Astrocyte of the spinal cord (primary cell): ENCODE data around the gene MYOT.
"Not testable (repeated sequence)": the region's sequence is repeated elsewhere in the genome, so short reads cannot be mapped to it uniquely, and the experiment has no call there.

ENCODE experiments used
- DNase-seq: peaks from one replicate; pipeline ENCODE4 v3.0.0; 2011; ENCODE audit warnings: low read depth, low spot score
- H3K4me3 ChIP-seq: 2 replicates; pipeline ENCODE4 v1.5.1; 2011; ENCODE audit warnings: low read depth, mild to moderate bottlenecking, low read length, moderate library complexity
- CTCF ChIP-seq: IDR thresholded peaks from 2 replicates; pipeline ENCODE4 v1.5.1; 2012; ENCODE audit warnings: low read depth, mild to moderate bottlenecking, low read length, inconsistent platforms
- in situ Hi-C: cut with HindIII; loops from 2 replicates; pipeline ENCODE4 v1.10.0; 2017; ENCODE audit warnings: low sequenced_read_pairs

The MYOT gene

GRCh38 chr5:137845472-137845871 lies 22.2 kb upstream of the MYOT start:
- DNase-seq = no peak
- in situ Hi-C loops = no loop called here
- no peak for TF ChIP-seq CTCF
- H3K4me3 ChIP-seq = no peak overlapping the region

- DNase-seq = no peak
- no peak for TF ChIP-seq CTCF
- in situ Hi-C loops = no loop called here
- H3K4me3 ChIP-seq = no peak overlapping the region
Measured at GRCh38 chr5:137847687-137848086, 20.0 kb upstream of the MYOT start.

GRCh38 chr5:137853165-137853564 lies 14.5 kb upstream of the MYOT start:
- in situ Hi-C loops, H3K4me3 ChIP-seq, DNase-seq: not testable (repeated sequence)

GRCh38 chr5:137856201-137856600 lies 11.5 kb upstream of the MYOT start:
- no peak for TF ChIP-seq CTCF
- in situ Hi-C loops = no loop called here
- DNase-seq = no peak
- H3K4me3 ChIP-seq = no peak overlapping the region

GRCh38 chr5:137856916-137857862 lies 10.5 kb upstream of the MYOT start:
- no peak overlapping the region for H3K4me3 ChIP-seq
- in situ Hi-C loops = no loop called here
- no peak for TF ChIP-seq CTCF
- DNase-seq = no peak

GRCh38 chr5:137858223-137858916 lies 9.3 kb upstream of the MYOT start:
- DNase-seq = no peak
- no peak for TF ChIP-seq CTCF
- no peak overlapping the region for H3K4me3 ChIP-seq
- in situ Hi-C loops = no loop called here

GRCh38 chr5:137858954-137859353 lies 8.7 kb upstream of the MYOT start:
- in situ Hi-C loops = no loop called here
- TF ChIP-seq CTCF = no peak
- no peak for DNase-seq
- no peak overlapping the region for H3K4me3 ChIP-seq
